ENCODE data around the gene MAMSTR. TPM values are rescaled to one million over a fixed set of nuclear protein-coding genes. Genes with fewer than 3 reads are reported as not detected.

MAMSTR gene
- 0.18 and 0.28 TPM in 2 replicates for total RNA-seq (2012; rRNA removed)
- 1.9 and 2.7 TPM in 2 replicates for polyA plus RNA-seq (2012; rRNA removed)
- 2.2 and 3.7 TPM in 2 replicates for polyA plus RNA-seq (2012; cell fraction: cytosol; rRNA removed)
- 2.3 and 4.1 TPM in 2 replicates for polyA plus RNA-seq (2012; cell fraction: nucleus; rRNA removed; ENCODE audit: low replicate concordance)
- Bru-seq, nascent RNA: percentile 33 among the genes with signal in this experiment
- percentile 47 among the genes with signal in this experiment for BruChase-seq, experiment 1, labeled RNA remaining after a 6-hour chase
- percentile 44 among the genes with signal in this experiment for BruChase-seq, experiment 2, labeled RNA remaining after a 2-hour chase
- long read RNA-seq, partial matches to known transcripts: 0 of 3 reads
- long read RNA-seq, other reads (novel, unspliced or antisense): 3 of 3 reads

- peaks cover 4 to 19% of the 10 kb centered on the region in 2 experiments; a peak in 3 of 4 replicates for H3K79me1 ChIP-seq (ENCODE audit: low read depth in 1 of 2, low read length in 2 of 2)
- no peak for DNase-seq
- H3K4me1 ChIP-seq (ENCODE audit: control insufficient read depth, insufficient read depth, low read length): peaks cover 10% of the 10 kb centered on the region
- dilution Hi-C loops (cut with HindIII; ENCODE audit: low sequenced_read_pairs, unreplicated experiment) (no loop called here), in situ Hi-C loops (cut with MboI; ENCODE audit: low sequenced_read_pairs) (no loop called here), intact Hi-C loops (cut with micrococcal nuclease) (no loop called here)
- WGBS, 2 experiments (ENCODE audit: extremely low coverage in 2 of 2, insufficient read length in 1 of 2): 81% methylated on average over 14 of the region's 33 CpGs; no CpG with 5 or more reads in 1 of the 2 experiments
- ATAC-seq (ENCODE audit: low read depth): no peak
- H3K27me3 ChIP-seq (ENCODE audit: control insufficient read depth, insufficient read depth, low read length): no peaks in the 10 kb centered on the region
- H3K4me3 ChIP-seq (ENCODE audit: insufficient read depth, low read depth, low read length): no peak within 1 kb of the TSS
- H3K4me2 ChIP-seq (ENCODE audit: low read depth, low read length): peak within 1 kb of the TSS; percentile 30
- H3K9me1 ChIP-seq (ENCODE audit: insufficient read depth, low read length): peaks cover 8% of the 10 kb centered on the region
- 0 out of 2 replicates have a peak within 1 kb of the TSS, but pooled peaks have one; percentile 34 for H2BK120ac ChIP-seq (ENCODE audit: low read depth, low read length)
- H3K56ac ChIP-seq (ENCODE audit: extremely low read depth, insufficient read depth, low read length): no peak within 1 kb of the TSS
- no peak within 1 kb of the TSS for H3K18ac ChIP-seq (ENCODE audit: low read depth, low read length)
- no peak within 1 kb of the TSS for H3K23ac ChIP-seq (ENCODE audit: low read depth, low read length)
- H3K14ac ChIP-seq (replicated peaks; ENCODE audit: low read depth, low read length): peak within 1 kb of the TSS; percentile 43; the same call in 1 of the 2 replicates
- H2BK5ac ChIP-seq (ENCODE audit: low read depth, low read length, poor library complexity, severe bottlenecking): peak within 1 kb of the TSS; percentile 10
- no peak for TF ChIP-seq MAZ (IDR thresholded peaks at IDR 0.05; ENCODE audit: borderline replicate concordance, low read depth, low read length)
- TF ChIP-seq SMC3 (IDR thresholded peaks at IDR 0.05; ENCODE audit: low read depth, low read length): no peak
- TF ChIP-seq, protein P1, sequence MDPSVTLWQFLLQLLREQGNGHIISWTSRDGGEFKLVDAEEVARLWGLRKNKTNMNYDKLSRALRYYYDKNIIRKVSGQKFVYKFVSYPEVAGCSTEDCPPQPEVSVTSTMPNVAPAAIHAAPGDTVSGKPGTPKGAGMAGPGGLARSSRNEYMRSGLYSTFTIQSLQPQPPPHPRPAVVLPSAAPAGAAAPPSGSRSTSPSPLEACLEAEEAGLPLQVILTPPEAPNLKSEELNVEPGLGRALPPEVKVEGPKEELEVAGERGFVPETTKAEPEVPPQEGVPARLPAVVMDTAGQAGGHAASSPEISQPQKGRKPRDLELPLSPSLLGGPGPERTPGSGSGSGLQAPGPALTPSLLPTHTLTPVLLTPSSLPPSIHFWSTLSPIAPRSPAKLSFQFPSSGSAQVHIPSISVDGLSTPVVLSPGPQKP (IDR thresholded peaks at IDR 0.05; ENCODE audit: borderline replicate concordance, low read depth, low read length): no peak
- no peak for TF ChIP-seq CEBPB (IDR thresholded peaks at IDR 0.05; ENCODE audit: low read depth, low read length)
- TF ChIP-seq BHLHE40 (IDR thresholded peaks at IDR 0.05; ENCODE audit: low read depth, low read length): no peak
- TF ChIP-seq RFX5 (IDR thresholded peaks at IDR 0.05; ENCODE audit: low read depth, low read length): no peak
- TF ChIP-seq MXI1 (IDR thresholded peaks at IDR 0.05; ENCODE audit: borderline replicate concordance, low read depth, low read length): no peak
- no peak for TF ChIP-seq CHD1 (IDR thresholded peaks at IDR 0.05; ENCODE audit: low read depth, low read length)
- TF ChIP-seq POLR2A (IDR thresholded peaks at IDR 0.05; ENCODE audit: low read depth, low read length): no peak
- TF ChIP-seq NFE2L2 (IDR thresholded peaks at IDR 0.05; ENCODE audit: low read depth, low read length): no peak
- TF ChIP-seq RAD21 (IDR thresholded peaks at IDR 0.05; ENCODE audit: low read length): no peak
- TF ChIP-seq, protein P2, sequence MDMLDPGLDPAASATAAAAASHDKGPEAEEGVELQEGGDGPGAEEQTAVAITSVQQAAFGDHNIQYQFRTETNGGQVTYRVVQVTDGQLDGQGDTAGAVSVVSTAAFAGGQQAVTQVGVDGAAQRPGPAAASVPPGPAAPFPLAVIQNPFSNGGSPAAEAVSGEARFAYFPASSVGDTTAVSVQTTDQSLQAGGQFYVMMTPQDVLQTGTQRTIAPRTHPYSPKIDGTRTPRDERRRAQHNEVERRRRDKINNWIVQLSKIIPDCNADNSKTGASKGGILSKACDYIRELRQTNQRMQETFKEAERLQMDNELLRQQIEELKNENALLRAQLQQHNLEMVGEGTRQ (IDR thresholded peaks at IDR 0.05; ENCODE audit: low read depth, low read length): no peak
- TF ChIP-seq FOS (IDR thresholded peaks at IDR 0.05; ENCODE audit: low read depth, low read length): no peak
- POLR2A ChIA-PET (ENCODE audit: unreplicated experiment): no interaction called here
- H4K20me1 ChIP-seq (ENCODE audit: insufficient read depth, low read length): no peaks in the 10 kb centered on the region
- H3K4ac ChIP-seq (ENCODE audit: low read depth, low read length): peak within 1 kb of the TSS; percentile 60
- H2AFZ ChIP-seq (replicated peaks; ENCODE audit: low read length, poor library complexity): peak within 1 kb of the TSS; percentile 97
- H4K5ac ChIP-seq (ENCODE audit: low read depth, low read length): peak within 1 kb of the TSS; percentile 17
- no peak within 1 kb of the TSS; the same call in 2 of the 3 replicates for H2BK15ac ChIP-seq (ENCODE audit: low read depth, low read length)
- CTCF ChIA-PET: no interaction called here
- no peak within 1 kb of the TSS for H3K9ac ChIP-seq (ENCODE audit: low read depth, low read length)
- no peak within 1 kb of the TSS; the same call in 1 of the 2 replicates for H2AK5ac ChIP-seq (ENCODE audit: low read depth, low read length)
- peak within 1 kb of the TSS; percentile 21 for H2AK9ac ChIP-seq (replicated peaks; ENCODE audit: low read depth, low read length, poor library complexity)
- H2BK20ac ChIP-seq (ENCODE audit: low read depth, low read length): no peak within 1 kb of the TSS
- H4K91ac ChIP-seq (ENCODE audit: insufficient read depth, low read depth, low read length): peak within 1 kb of the TSS; percentile 35; the same call in 1 of the 2 replicates
- no peaks in the 10 kb centered on the region for H3K9me3 ChIP-seq (ENCODE audit: control insufficient read depth, insufficient read depth, low read length)
- no peak within 1 kb of the TSS for H3K27ac ChIP-seq (ENCODE audit: insufficient read depth, low read length)
- H4K8ac ChIP-seq (ENCODE audit: low read depth in 2 of 2, low read length in 2 of 2): peak within 1 kb of the TSS; percentile 44 to 95
- no TSS peak for BruUV-seq (replicated peaks)
- no peaks in the 10 kb centered on the region for H3K36me3 ChIP-seq (ENCODE audit: control insufficient read depth, insufficient read depth, low read length)
Observed at GRCh38 chr19:48719263-48720171, at the start of gene MAMSTR. Gene MAMSTR, minus strand, starts transcription at chr19:48719725. Its CDS starts 694 bp downstream, at chr19:48719031.
